Adrenal gland (tissue), 5 donors: ENCODE results near the gene OXGR1.

Experiments
- POLR2A ChIP-seq, 2 donors: fragments of 450-650 bp; IDR thresholded peaks; one replicate each; pipeline ENCODE4 v1.6.1; 2017; ENCODE audit warnings: antibody characterized with exemption in 2 of 2, mild to moderate bottlenecking in 2 of 2, moderate library complexity in 1 of 2
- TF ChIP-seq, protein P1 (sequence below), 6 experiments: fragments of 450-650 bp in 4 of 6; fragments of 200-600 bp in 2 of 6; sonication (generic) in 1 of 6; IDR thresholded peaks; 1 replicate in 5 of 6; 2 replicates in 1 of 6; pipeline versions ENCODE4 v1.5.1 to v1.8.0; 2016 to 2021; ENCODE audit warnings: antibody characterized with exemption in 6 of 6, mild to moderate bottlenecking in 2 of 6, moderate library complexity in 1 of 6
- donor health status: DM: no; HTN: no; CAD: no.

- TF ChIP-seq, protein P1, sequence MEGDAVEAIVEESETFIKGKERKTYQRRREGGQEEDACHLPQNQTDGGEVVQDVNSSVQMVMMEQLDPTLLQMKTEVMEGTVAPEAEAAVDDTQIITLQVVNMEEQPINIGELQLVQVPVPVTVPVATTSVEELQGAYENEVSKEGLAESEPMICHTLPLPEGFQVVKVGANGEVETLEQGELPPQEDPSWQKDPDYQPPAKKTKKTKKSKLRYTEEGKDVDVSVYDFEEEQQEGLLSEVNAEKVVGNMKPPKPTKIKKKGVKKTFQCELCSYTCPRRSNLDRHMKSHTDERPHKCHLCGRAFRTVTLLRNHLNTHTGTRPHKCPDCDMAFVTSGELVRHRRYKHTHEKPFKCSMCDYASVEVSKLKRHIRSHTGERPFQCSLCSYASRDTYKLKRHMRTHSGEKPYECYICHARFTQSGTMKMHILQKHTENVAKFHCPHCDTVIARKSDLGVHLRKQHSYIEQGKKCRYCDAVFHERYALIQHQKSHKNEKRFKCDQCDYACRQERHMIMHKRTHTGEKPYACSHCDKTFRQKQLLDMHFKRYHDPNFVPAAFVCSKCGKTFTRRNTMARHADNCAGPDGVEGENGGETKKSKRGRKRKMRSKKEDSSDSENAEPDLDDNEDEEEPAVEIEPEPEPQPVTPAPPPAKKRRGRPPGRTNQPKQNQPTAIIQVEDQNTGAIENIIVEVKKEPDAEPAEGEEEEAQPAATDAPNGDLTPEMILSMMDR (IDR thresholded peaks at IDR 0.05): no peak
- no peak for TF ChIP-seq POLR2A (IDR thresholded peaks at IDR 0.05)
Measured at GRCh38 chr13:97027162-97027554, 32.9 kb upstream of the OXGR1 start.
